Mammary epithelial cell (primary cell): ENCODE measurements around the gene DMXL2.

Source experiments
- CTCF ChIP-seq, 2 donors: IDR thresholded peaks in 1 of 2; conservative IDR thresholded peaks in 1 of 2; 2 replicates each; pipeline ENCODE4 v1.5.1; 2011 to 2012; ENCODE audit warnings: inconsistent platforms in 2 of 2, low read length in 2 of 2, mild to moderate bottlenecking in 2 of 2, control low read depth in 1 of 2, low read depth in 1 of 2; ENCODE audit not compliant: insufficient read depth in 1 of 2; ENCODE audit errors: extremely low read depth in 1 of 2
- EZH2 ChIP-seq: IDR thresholded peaks from 2 replicates; pipeline ENCODE4 v1.6.1; 2012; ENCODE audit warnings: low read length, inconsistent platforms, borderline replicate concordance

DNA sequence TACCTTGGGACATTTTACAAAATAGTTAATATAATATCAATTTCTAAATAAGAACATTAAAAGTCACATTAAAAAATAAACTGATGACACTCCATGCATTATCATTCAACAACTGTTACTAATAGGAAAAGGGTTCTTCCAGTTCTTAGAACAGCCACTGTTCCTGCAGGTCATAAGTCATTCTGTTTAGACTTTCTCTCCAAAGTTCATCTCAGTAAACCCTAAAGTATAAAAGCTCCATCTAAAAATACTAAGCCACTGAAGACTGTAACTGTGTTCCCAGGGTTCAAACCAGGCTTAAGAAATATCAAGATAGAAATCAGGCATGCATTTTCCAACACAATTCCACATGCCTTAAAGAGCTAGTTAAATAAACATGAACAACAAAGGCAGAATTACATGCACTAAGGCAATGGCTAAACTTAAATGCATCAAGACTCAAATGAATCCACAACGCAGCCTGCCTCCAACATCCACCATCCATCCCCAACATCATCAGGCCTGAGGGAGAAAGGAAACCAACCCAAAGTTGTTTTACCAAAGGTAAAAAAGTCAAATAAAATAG, 46.2 kb downstream of the DMXL2 start:
- no peak for TF ChIP-seq EZH2
- TF ChIP-seq CTCF (conservative IDR thresholded peaks at IDR 0.05 in 1 of 2, IDR thresholded peaks at IDR 0.05 in 1 of 2; ENCODE audit: extremely low read depth in 1 of 2, insufficient read depth in 1 of 2, low read depth in 1 of 2, low read length in 2 of 2) = no peak
